Activated T-cell treated with anti-CD3 and anti-CD28 coated beads for 1 hour (primary cell): ENCODE measurements around the gene SLC16A10.

ENCODE experiments used
- DNase-seq: peaks from one replicate; pipeline ENCODE4 v3.0.0-alpha.2; 2020; ENCODE audit warnings: low read depth

Gene SLC16A10

DNA sequence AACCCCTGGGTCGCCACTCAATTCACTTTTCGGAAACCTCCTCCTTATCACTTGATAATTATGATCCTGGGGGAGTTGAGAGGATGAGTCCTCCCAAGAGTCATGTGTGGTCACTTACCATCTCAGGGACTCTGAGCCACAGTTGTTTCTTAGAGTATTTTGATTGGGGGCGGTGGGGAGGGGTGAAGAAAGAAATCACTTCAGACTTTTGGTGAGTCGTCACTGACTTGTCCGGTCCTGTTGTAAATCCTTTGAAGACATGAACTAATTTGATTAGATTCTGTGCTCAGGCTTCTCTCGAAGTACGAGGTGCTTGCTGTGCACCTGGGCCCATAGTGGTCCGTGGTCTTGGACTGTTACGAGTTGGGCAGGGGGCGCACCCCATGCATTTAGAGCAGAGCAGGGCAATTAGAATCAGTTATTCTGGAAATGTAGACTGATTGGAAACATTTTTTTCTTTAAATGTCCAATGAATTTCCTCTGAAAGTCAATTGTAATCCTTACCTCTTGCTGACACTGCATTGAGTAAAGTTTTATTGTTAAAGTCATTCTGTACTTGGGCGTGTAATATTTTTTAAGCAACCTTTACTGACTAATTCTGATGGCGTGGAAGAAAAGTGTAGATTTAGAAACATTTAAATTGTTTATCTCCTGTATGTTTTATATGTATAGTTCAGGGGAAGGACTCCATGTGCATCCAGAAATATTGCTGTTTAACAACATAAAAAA lies 173.4 kb downstream of the SLC16A10 start:
- no peak for DNase-seq

DNA sequence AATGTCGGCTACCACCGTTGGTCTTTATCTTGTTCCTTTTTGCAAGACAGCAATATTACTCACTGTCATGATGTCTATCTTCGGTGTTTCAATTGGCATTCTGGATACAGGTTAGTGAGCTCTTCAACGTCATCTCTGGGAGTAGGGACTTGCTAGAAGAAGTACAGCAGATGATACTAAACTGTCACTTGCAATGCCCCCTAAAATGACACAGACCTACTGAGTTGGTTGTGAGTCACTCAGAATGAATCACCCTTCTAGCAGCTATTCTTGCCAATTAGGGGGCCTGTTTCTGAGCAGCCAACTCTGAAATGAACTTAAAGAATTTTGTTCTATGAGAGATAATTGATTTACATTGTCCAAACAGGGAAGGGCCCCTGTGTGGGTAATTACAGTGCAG lies 176.5 kb downstream of the SLC16A10 start:
- no peak for DNase-seq

DNA sequence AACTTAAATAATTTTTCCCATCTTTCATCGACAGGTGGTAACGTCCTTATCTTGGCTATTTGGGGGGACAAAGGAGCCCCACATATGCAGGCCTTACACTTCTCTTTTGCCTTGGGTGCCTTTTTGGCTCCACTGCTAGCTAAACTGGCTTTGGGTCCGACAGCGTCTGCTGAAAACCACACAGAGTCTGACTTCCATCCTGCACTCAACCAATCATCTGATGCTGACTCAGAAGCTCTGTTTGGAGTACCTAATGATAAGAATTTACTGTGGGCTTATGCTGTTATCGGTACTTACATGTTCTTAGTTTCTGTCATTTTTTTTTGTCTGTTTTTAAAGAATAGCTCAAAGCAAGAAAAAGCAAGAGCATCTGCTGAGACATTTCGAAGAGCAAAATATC lies 178.5 kb downstream of the SLC16A10 start:
- DNase-seq, result no peak

DNA sequence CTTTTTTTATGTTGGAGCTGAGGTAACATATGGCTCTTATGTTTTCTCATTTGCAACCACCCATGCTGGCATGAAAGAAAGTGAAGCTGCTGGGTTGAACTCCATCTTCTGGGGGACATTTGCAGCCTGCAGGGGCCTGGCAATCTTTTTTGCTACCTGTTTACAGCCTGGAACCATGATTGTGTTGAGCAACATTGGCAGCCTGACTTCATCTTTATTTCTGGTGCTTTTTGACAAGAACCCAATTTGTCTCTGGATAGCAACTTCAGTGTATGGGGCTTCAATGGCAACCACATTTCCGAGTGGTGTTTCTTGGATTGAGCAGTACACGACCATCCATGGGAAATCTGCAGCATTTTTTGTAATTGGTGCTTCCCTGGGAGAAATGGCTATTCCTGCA lies 179.0 kb downstream of the SLC16A10 start:
- no peak for DNase-seq

DNA sequence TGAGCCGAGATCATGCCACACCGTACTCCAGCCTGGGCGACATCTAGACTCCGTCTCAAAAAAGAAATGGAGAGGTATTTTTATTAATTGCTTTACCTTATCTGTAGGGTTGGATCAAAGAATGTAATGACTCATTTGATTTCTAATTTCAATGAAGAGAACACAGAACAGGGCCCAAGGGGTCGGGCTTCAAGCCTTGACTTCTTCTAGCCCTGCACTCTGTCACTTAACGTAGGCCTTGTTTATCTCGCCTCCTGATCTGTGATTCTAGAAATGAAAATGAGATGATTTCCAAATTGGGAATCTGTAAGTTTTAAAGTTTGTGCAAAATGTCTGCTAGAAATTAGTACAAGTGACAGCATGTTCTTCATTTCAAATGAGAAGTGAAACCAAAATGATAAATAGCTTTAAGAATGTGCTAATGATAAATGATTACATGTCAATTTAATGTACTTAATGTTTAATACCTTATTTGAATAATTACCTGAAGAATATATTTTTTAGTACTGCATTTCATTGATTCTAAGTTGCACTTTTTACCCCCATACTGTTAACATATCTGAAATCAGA lies 180.5 kb downstream of the SLC16A10 start:
- no peak for DNase-seq

DNA sequence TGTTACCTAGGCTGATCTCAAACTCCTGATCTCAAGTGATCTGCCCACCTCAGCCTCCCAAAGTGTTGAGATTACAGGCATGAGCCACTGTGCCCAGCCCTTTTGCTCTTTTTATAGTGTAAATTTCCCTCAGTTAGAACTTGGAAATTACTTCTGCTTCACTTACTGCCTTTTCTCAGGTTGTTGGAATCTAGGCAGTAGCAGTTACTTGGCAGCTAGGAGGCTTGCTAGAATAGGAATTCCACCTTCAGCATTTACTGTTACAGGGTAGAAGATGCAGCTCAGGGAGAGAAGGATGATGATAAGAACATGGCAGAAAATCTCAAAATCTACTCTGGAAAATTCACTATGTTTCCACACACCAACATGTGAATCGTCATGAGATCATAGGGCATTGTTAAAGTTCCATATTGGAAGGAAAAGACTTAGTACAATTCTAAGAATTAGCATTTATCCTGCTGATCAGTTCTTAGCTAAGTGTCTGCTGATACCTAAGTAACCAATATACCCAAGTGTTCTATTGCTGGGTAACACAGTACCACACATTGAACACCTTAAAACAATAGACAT lies 182.2 kb downstream of the SLC16A10 start:
- no peak for DNase-seq

DNA sequence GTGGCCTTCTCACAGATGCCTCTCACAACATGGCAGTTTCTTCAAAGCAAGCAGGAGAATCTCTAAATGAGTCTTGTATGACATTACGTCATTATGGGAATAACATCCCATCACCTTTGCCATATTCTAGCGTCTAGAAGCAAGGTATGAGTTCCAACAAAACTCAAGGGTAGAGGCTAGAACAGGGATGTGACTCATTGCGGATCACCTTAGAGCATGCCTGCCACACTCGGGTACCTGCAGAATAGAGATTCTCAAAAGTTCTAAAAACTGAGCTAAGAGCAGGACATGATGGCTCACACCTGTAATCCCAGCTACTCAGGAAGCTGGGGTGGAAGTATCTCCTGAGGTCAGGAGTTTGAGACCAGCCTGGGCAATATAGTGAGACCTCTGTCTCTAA lies 182.8 kb downstream of the SLC16A10 start:
- DNase-seq, result no peak

DNA sequence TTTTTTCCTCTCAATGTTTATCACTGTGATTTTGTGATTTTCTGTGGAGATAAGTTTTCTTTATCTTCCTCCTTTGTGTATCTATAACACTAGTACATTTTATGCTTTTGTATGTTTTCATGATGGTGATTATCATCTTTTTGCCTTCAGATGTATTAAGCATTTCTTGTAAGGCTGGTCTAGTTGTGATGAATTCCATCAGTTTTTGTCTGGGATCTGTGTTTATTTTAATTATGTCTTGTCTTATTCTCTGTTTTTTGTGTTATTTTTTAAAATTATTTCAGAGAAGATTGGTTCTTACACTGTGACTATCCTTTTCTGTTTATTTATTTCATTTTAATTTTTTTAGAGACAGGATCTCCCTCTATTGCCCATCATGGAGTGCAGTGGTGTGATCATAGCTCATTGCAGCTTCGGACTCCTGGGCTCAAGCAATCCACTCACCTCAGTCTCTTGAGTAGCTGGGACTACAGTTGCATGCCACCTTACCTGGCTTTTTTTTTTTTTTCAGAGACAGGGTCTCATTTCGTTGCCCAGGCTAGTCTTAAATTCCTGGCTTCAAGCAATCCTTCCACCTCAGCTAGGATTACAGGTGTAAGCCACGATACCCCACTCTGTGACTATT lies 187.4 kb downstream of the SLC16A10 start:
- DNase-seq, result no peak

DNA sequence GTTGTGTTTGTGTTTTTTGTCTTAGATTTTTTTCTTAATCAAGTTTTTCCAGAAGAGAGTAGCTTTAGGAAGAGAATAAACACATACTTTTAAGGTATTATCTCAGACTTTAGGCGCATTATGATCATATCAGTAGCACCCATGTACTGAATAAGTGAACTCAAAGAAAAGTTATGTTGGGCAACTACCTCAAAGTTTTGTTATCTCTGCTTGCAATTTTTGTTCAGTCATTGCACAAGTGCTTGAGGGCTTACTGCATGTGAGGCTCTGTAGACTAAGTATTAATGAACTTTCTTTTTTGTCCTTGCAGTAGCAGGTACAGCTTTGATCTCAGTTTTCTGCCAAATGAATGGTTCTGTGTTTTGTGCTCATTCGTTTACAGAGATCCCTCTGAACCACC lies 189.0 kb downstream of the SLC16A10 start:
- no peak for DNase-seq

DNA sequence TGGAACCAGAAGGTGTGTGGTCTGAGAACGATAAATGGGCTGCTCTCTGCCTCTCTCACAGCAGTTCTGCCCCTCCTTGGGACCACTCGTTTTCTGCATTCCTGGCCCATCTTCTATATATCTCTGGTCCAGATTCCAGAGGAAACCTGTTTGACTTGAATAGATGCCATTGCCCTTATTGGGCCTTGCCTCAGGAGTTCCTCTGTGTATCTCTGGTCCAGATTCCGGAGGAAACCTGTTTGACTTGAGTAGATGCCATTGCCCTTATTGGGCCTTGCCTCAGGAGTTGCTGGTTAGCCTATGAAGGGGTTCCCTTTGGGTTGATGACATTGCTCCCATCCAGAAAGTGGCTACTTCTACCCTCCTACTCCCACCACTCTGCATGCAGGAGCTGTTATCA lies 189.4 kb downstream of the SLC16A10 start:
- no peak for DNase-seq

DNA sequence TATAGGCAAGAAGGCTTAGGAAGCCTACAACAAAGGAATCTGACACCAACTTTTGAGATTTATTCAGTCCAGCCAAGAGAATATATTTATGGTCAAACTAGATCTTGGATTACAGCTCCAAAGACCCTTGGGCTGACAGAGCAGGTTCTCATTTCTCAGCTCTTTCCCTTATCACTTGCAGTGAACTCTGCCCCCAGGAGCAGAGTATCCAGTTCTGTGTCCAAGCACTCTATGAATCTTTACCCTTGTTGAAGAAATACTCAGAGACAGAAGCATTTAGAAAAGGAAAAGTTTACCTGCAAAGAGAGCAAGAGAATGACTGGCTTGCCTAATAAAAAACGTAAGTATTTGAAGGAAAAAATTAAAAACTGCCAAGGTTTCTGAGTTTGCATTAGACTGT lies 190.5 kb downstream of the SLC16A10 start:
- no peak for DNase-seq

DNA sequence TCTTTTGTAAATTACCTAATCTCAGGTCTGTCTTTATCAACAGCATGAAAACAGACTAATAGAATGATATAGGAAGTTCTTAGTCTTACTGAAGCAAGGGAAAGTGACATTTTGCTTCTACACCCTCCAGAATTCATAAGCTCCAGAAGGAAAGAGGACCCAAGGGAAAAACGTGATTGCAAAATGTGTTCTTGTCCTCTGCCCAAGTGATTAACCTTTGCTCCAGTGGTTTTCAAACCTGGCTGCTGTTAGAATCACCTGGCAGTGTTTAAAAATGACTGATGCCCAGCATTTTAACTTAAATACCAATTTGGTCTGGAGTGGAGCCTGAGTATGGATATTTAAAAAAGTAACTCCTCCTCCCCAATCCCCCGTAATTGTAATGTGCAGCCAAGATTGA lies 191.4 kb downstream of the SLC16A10 start:
- no peak for DNase-seq

DNA sequence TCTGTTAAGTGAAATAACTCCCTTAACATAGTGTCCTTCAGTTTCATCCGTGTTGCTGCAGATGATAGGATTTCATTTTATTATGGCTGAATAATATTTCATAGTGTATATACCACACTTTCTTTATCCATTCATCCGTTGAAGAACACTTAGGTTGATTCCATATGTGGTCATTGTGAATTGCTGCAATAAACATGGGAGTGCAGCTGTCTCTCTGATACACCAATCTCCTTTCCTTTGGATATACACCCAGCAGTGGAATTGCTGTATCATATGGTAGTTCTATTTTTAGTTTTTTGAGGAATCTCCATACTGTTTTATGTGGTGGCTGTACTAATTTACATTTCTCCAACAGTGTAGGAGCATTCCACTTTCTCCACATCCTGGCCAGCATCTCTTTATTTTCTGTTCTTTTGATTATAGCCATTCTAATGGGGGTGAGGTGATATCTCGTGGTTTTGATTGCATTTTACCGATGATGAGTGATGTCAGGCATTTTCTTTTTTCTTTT lies 193.2 kb downstream of the SLC16A10 start:
- no peak for DNase-seq
